Measurements from ENCODE around the gene C19orf85.

GRCh38 chr19:55477905-55478304 is 13.4 kb upstream of the C19orf85 start:
- TF ChIP-seq CTCF (IDR thresholded peaks at IDR 0.05) (no peak), ZFX (IDR thresholded peaks at IDR 0.05; ENCODE audit: borderline replicate concordance) (no peak)
